Measurements from ENCODE around the gene CLTCL1. TPM values are rescaled to one million over a fixed set of nuclear protein-coding genes. Genes with fewer than 3 reads are reported as not detected.
A peak's percentile ranks its signal among the peaks of the same experiment; 100 is the strongest.

The CLTCL1 gene
- total and polyA plus RNA-seq, 9 of the 15 experiments (the other 6 are each of a cell fraction or from before 2014, with no cell fraction given) = 1.1 to 11.7 (median 5.0) TPM

DNA sequence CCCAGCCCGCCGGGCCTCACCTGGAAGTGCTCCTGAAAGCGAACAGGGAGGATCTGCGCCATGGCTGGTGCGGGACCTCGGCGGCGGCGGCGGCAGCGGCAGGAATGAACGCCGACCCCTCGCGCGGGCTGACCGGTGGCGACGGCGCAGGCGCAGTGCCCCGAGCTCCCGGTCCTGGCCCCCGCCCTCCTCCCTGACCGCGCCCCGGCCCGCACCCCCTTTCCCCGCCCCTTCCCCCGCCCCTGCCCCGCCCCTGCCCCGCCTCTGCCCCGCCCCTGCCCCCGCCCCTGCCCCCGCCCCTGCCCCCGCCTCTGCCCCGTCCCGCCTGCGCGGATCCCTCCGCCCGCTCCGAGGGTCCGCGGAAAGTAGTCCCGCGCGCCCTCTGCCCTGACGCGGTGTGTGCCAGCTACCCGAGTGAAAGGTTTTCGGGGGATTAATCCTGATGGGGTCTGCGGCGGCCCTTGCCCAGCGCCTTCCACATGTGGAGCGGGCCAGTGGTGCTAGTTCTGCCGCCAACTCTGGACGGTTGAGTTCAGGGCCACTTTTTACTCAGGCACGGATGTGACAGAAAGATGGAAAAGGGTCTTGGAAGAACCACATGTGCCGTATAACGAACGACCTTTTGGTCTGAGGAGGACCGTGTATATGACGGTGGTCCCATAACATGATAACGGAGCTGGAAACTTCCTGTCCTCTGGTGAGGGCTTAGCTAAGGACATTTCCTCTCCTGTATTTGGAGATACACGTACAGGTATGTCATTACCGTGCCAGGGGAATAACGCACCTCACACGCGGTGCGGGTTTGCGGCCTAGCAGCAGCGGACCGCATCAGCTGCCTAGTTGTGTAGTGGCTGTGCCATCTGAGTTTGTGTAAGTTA is at the start of gene CLTCL1 (continued):
- TF ChIP-seq, protein P1, sequence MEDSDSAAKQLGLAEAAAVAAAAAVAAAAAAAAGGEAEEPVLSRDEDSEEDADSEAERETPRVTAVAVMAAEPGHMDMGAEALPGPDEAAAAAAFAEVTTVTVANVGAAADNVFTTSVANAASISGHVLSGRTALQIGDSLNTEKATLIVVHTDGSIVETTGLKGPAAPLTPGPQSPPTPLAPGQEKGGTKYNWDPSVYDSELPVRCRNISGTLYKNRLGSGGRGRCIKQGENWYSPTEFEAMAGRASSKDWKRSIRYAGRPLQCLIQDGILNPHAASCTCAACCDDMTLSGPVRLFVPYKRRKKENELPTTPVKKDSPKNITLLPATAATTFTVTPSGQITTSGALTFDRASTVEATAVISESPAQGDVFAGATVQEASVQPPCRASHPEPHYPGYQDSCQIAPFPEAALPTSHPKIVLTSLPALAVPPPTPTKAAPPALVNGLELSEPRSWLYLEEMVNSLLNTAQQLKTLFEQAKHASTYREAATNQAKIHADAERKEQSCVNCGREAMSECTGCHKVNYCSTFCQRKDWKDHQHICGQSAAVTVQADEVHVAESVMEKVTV (CRISPR knock-in tag; IDR thresholded peaks at IDR 0.05) = peak; percentile 61; the same call in 1 of the 2 replicates
- TF ChIP-seq NFIC (IDR thresholded peaks at IDR 0.05) (peak; percentile 75), KAT2B (IDR thresholded peaks at IDR 0.05; ENCODE audit: low read depth, low read length) (no peak), ZNF77 (CRISPR knock-in tag; IDR thresholded peaks at IDR 0.05) (no peak), HLTF (IDR thresholded peaks at IDR 0.05) (peak; percentile 98), KDM1A (IDR thresholded peaks at IDR 0.05) (peak; percentile 32 to 63; a peak in 1 of 4 replicates), NR2F6 (CRISPR knock-in tag; IDR thresholded peaks at IDR 0.05) (0 out of 2 replicates have a peak, but pooled peaks have one; percentile 6), DMBX1 (CRISPR knock-in tag; IDR thresholded peaks at IDR 0.05; ENCODE audit: borderline replicate concordance) (peak; percentile 70), SRF (CRISPR knock-in tag; IDR thresholded peaks at IDR 0.05) (peak; percentile 53 to 69; a peak in 1 of 4 replicates), ZNF324 (CRISPR knock-in tag; IDR thresholded peaks at IDR 0.05) (peak; percentile 5; the same call in 1 of the 2 replicates), MIER1 (IDR thresholded peaks at IDR 0.05; ENCODE audit: low read depth) (peak; percentile 80), ZNF121 (CRISPR knock-in tag; conservative IDR thresholded peaks at IDR 0.05) (peak; percentile 45; the same call in 1 of the 2 replicates)
- TF ChIP-seq, protein P2, sequence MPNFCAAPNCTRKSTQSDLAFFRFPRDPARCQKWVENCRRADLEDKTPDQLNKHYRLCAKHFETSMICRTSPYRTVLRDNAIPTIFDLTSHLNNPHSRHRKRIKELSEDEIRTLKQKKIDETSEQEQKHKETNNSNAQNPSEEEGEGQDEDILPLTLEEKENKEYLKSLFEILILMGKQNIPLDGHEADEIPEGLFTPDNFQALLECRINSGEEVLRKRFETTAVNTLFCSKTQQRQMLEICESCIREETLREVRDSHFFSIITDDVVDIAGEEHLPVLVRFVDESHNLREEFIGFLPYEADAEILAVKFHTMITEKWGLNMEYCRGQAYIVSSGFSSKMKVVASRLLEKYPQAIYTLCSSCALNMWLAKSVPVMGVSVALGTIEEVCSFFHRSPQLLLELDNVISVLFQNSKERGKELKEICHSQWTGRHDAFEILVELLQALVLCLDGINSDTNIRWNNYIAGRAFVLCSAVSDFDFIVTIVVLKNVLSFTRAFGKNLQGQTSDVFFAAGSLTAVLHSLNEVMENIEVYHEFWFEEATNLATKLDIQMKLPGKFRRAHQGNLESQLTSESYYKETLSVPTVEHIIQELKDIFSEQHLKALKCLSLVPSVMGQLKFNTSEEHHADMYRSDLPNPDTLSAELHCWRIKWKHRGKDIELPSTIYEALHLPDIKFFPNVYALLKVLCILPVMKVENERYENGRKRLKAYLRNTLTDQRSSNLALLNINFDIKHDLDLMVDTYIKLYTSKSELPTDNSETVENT (CRISPR knock-in tag; IDR thresholded peaks at IDR 0.05) = no peak
- TF ChIP-seq, protein P3, sequence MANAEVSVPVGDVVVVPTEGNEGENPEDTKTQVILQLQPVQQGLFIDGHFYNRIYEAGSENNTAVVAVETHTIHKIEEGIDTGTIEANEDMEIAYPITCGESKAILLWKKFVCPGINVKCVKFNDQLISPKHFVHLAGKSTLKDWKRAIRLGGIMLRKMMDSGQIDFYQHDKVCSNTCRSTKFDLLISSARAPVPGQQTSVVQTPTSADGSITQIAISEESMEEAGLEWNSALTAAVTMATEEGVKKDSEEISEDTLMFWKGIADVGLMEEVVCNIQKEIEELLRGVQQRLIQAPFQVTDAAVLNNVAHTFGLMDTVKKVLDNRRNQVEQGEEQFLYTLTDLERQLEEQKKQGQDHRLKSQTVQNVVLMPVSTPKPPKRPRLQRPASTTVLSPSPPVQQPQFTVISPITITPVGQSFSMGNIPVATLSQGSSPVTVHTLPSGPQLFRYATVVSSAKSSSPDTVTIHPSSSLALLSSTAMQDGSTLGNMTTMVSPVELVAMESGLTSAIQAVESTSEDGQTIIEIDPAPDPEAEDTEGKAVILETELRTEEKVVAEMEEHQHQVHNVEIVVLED (CRISPR knock-in tag; IDR thresholded peaks at IDR 0.05) = peak; percentile 60
- TF ChIP-seq, protein P4, sequence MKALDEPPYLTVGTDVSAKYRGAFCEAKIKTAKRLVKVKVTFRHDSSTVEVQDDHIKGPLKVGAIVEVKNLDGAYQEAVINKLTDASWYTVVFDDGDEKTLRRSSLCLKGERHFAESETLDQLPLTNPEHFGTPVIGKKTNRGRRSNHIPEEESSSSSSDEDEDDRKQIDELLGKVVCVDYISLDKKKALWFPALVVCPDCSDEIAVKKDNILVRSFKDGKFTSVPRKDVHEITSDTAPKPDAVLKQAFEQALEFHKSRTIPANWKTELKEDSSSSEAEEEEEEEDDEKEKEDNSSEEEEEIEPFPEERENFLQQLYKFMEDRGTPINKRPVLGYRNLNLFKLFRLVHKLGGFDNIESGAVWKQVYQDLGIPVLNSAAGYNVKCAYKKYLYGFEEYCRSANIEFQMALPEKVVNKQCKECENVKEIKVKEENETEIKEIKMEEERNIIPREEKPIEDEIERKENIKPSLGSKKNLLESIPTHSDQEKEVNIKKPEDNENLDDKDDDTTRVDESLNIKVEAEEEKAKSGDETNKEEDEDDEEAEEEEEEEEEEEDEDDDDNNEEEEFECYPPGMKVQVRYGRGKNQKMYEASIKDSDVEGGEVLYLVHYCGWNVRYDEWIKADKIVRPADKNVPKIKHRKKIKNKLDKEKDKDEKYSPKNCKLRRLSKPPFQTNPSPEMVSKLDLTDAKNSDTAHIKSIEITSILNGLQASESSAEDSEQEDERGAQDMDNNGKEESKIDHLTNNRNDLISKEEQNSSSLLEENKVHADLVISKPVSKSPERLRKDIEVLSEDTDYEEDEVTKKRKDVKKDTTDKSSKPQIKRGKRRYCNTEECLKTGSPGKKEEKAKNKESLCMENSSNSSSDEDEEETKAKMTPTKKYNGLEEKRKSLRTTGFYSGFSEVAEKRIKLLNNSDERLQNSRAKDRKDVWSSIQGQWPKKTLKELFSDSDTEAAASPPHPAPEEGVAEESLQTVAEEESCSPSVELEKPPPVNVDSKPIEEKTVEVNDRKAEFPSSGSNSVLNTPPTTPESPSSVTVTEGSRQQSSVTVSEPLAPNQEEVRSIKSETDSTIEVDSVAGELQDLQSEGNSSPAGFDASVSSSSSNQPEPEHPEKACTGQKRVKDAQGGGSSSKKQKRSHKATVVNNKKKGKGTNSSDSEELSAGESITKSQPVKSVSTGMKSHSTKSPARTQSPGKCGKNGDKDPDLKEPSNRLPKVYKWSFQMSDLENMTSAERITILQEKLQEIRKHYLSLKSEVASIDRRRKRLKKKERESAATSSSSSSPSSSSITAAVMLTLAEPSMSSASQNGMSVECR (CRISPR knock-in tag; IDR thresholded peaks at IDR 0.05) = no peak
- TF ChIP-seq, protein P5, sequence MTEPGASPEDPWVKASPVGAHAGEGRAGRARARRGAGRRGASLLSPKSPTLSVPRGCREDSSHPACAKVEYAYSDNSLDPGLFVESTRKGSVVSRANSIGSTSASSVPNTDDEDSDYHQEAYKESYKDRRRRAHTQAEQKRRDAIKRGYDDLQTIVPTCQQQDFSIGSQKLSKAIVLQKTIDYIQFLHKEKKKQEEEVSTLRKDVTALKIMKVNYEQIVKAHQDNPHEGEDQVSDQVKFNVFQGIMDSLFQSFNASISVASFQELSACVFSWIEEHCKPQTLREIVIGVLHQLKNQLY (CRISPR knock-in tag; conservative IDR thresholded peaks at IDR 0.05) = peak; percentile 43 to 85; a peak in 2 of 4 replicates
